ENCODE data around the gene ANKRD11. TPM values are rescaled to one million over a fixed set of nuclear protein-coding genes. Genes with fewer than 3 reads are reported as not detected.
"Not testable (repeated sequence)": the region's sequence is repeated elsewhere in the genome, so short reads cannot be mapped to it uniquely, and the experiment has no call there.

Gene ANKRD11
- total and polyA plus RNA-seq, 2 donors (not counting 3 experiments of a cell fraction or from before 2014, with no cell fraction given) = 55.8 to 191 TPM

DNA sequence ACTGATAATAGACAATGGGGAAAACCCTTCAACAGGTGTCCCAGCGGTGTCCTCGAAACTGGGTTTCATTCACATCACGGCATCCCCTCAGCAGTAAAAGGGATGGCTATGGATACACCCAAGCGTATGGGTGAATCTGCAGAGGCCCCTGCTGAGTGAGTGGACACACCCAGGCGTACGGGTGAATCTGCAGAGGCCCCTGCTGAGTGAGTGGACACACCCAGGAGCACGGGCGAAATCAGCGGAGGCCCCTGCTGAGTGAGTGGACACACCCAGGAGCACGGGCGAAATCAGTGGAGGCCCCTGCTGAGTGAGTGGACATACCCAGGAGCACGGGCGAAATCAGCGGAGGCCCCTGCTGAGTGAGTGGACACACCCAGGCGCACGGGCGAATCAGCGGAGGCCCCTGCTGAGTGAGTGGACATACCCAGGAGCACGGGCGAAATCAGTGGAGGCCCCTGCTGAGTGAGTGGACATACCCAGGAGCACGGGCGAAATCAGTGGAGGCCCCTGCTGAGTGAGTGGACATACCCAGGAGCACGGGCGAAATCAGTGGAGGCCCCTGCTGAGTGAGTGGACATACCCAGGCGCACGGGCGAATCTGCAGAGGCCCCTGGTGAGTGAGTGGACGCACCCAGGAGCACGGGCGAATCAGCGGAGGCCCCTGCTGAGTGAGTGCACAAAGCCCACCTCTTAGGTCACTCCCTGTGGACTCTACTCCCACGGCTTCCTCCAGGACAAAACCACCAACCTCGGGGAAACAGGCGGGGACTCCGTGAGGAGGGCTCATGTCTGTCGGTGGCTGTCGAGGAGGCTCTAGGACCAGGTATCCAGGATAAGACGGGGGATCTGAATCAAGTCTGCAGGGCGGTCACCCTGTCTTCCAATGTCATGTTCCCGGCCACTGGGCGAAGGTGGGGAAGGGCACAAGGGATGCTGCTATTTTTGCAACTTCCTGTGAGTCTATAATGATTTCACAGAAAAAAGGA lies 161.7 kb downstream of the ANKRD11 start:
- H3K4me2 ChIP-seq (ENCODE audit: insufficient read depth, low read length); dilution Hi-C loops (cut with MboI; ENCODE audit: extremely low pct_ligation_motif_present, low sequenced_read_pairs); H3K27me3 ChIP-seq (ENCODE audit: control insufficient read depth in 2 of 2, insufficient read depth in 2 of 2, low read length in 2 of 2); BruUV-seq (replicated peaks); DNase-seq (ENCODE audit: low read depth, low spot score); H2AFZ ChIP-seq (ENCODE audit: low read depth, low read length); H3K9me3 ChIP-seq (replicated peaks; ENCODE audit: control insufficient read depth, insufficient read depth, low read length); H4K20me1 ChIP-seq (replicated peaks; ENCODE audit: control insufficient read depth, extremely low read depth, insufficient read depth, low read length); H3K4me3 ChIP-seq (replicated peaks in 1 of 3; ENCODE audit: insufficient read depth in 1 of 3, low read depth in 1 of 3, low read length in 3 of 3); H3K9ac ChIP-seq (replicated peaks; ENCODE audit: extremely low read depth, insufficient read depth, low read length); H3K27ac ChIP-seq (ENCODE audit: insufficient read depth, low read depth, low read length); H3K9me1 ChIP-seq (replicated peaks; ENCODE audit: control insufficient read depth, extremely low read depth, insufficient read depth, low read length); H3K36me3 ChIP-seq (ENCODE audit: control insufficient read depth in 2 of 2, extremely low read depth in 1 of 2, insufficient read depth in 2 of 2, low read length in 2 of 2); FAIRE-seq; intact Hi-C loops (cut with micrococcal nuclease): not testable (repeated sequence)
- H3K79me2 ChIP-seq (ENCODE audit: control insufficient read depth, insufficient read depth, low read length) = peaks cover 90% of the 10 kb centered on the region
- ChIA-PET CTCF (interaction anchor here (0.8 kb wide), 1 partner anchor 40 kb away, joined by 3 read pairs; no protein-coding TSS in a partner anchor), POLR2A (interaction anchor here (0.7 kb wide), 1 partner anchor 15 kb away, joined by 3 read pairs; no protein-coding TSS in a partner anchor)
- peaks cover 64% of the 10 kb centered on the region for H3K4me1 ChIP-seq (ENCODE audit: control insufficient read depth, extremely low read depth, insufficient read depth, low read length)

DNA sequence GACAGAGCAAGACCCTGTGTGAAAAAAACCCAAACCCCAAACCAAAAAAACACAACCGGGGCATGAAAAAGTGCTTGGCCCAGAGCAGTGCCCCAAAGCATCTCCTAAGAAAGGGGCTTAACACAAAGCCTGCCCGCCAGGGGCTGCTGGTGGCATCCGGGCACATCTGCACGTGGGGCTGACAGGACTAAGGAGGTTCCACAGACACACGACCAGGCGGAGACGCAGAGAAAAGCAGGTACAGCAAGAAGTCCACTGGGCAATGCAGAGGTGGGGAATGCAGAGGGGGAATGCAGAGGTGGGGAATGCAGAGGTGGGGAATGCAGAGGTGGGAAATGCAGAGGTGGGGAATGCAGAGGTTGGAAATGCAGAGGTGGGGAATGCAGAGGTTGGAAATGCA lies 163.6 kb downstream of the ANKRD11 start:
- Histone ChIP-seq H3K9me3 (replicated peaks; ENCODE audit: control insufficient read depth, insufficient read depth, low read length) (no peaks in the 10 kb centered on the region), H3K4me2 (ENCODE audit: insufficient read depth, low read length) (no peak overlapping the region), H3K4me1 (ENCODE audit: control insufficient read depth, extremely low read depth, insufficient read depth, low read length) (peaks cover 67% of the 10 kb centered on the region), H4K20me1 (replicated peaks; ENCODE audit: control insufficient read depth, extremely low read depth, insufficient read depth, low read length) (no peaks in the 10 kb centered on the region), H3K27me3 (ENCODE audit: control insufficient read depth in 2 of 2, insufficient read depth in 2 of 2, low read length in 2 of 2) (no peaks in the 10 kb centered on the region), H3K9ac (replicated peaks; ENCODE audit: extremely low read depth, insufficient read depth, low read length) (no peak overlapping the region), H3K79me2 (ENCODE audit: control insufficient read depth, insufficient read depth, low read length) (peaks cover 89% of the 10 kb centered on the region), H2AFZ (ENCODE audit: low read depth, low read length) (no peak overlapping the region), H3K9me1 (replicated peaks; ENCODE audit: control insufficient read depth, extremely low read depth, insufficient read depth, low read length) (no peaks in the 10 kb centered on the region), H3K27ac (ENCODE audit: insufficient read depth, low read depth, low read length) (peak overlapping the region; percentile 73), H3K4me3 (replicated peaks in 1 of 3; ENCODE audit: insufficient read depth in 1 of 3, low read depth in 1 of 3, low read length in 3 of 3) (no peak overlapping the region), H3K36me3 (ENCODE audit: control insufficient read depth in 2 of 2, extremely low read depth in 1 of 2, insufficient read depth in 2 of 2, low read length in 2 of 2) (no peaks in the 10 kb centered on the region)
- ChIA-PET CTCF (interaction anchor here (0.6 to 2.0 kb wide), 4 partner anchors 8 to 182 kb away, joined by 3 to 8 read pairs (median 6); no protein-coding TSS in a partner anchor), POLR2A (no interaction called here)
- peak; percentile 38 for FAIRE-seq
- TF ChIP-seq GATA2 (IDR thresholded peaks at IDR 0.05; ENCODE audit: insufficient read depth, insufficient read length, low read depth, low read length) = no peak
- TF ChIP-seq POLR2A (IDR thresholded peaks at IDR 0.05; ENCODE audit: low read depth, low read length) = no peak
- no peak for TF ChIP-seq POLR2AphosphoS5 (IDR thresholded peaks at IDR 0.05; ENCODE audit: insufficient read depth, low read depth, low read length)
- TF ChIP-seq EZH2 (IDR thresholded peaks at IDR 0.05; ENCODE audit: borderline replicate concordance, low read depth, low read length, severe bottlenecking) = no peak
- TF ChIP-seq, protein P1, sequence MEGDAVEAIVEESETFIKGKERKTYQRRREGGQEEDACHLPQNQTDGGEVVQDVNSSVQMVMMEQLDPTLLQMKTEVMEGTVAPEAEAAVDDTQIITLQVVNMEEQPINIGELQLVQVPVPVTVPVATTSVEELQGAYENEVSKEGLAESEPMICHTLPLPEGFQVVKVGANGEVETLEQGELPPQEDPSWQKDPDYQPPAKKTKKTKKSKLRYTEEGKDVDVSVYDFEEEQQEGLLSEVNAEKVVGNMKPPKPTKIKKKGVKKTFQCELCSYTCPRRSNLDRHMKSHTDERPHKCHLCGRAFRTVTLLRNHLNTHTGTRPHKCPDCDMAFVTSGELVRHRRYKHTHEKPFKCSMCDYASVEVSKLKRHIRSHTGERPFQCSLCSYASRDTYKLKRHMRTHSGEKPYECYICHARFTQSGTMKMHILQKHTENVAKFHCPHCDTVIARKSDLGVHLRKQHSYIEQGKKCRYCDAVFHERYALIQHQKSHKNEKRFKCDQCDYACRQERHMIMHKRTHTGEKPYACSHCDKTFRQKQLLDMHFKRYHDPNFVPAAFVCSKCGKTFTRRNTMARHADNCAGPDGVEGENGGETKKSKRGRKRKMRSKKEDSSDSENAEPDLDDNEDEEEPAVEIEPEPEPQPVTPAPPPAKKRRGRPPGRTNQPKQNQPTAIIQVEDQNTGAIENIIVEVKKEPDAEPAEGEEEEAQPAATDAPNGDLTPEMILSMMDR (IDR thresholded peaks at IDR 0.05; ENCODE audit: extremely low read depth in 1 of 2, insufficient read depth in 1 of 2, low read depth in 1 of 2, low read length in 2 of 2) = no peak
- dilution Hi-C loops (cut with MboI; ENCODE audit: extremely low pct_ligation_motif_present, low sequenced_read_pairs) (no loop called here), intact Hi-C loops (cut with micrococcal nuclease) (no loop called here)
- BruUV-seq (replicated peaks) = no TSS peak
- DNase-seq (ENCODE audit: low read depth, low spot score) = no peak
